ENCODE data around the gene MRPL37. TPM values are rescaled to one million over a fixed set of nuclear protein-coding genes. Genes with fewer than 3 reads are reported as not detected.

MRPL37 gene
- total RNA-seq, 2 experiments from 2014 or later: 93.8 to 95.2 TPM

Other genes with a start within 250 kb of the MRPL37 start
- gene LDLRAD1, start 182.0 kb upstream of the MRPL37 start, total RNA-seq: not detected
- gene TMEM59, start 147.0 kb upstream of the MRPL37 start, total RNA-seq: 100 to 1,000 TPM; 195 to 210 TPM
- gene TCEANC2, start 146.6 kb upstream of the MRPL37 start, total RNA-seq: 10 to 100 TPM; 13.5 to 14.9 TPM
- not detected for gene CDCP2, start 47.2 kb upstream of the MRPL37 start, total RNA-seq
- gene CYB5RL, start 137 bp upstream of the MRPL37 start, total RNA-seq: 10 to 100 TPM; 10.8 to 13.4 TPM
- gene SSBP3, start 206.2 kb downstream of the MRPL37 start, total RNA-seq: 100 to 1,000 TPM in 1 of 2 experiments, 10 to 100 TPM in 1; 93.4 to 127 TPM

All from activated CD4-positive, alpha-beta T cell treated with anti-CD3 and anti-CD28 coated beads, Interleukin-2, amount 10 ng/mL, durations not matched to agents 7 days and 5 days (primary cell).